ENCODE measurements around the gene H2BW1.
"Not testable (repeated sequence)": the region's sequence is repeated elsewhere in the genome, so short reads cannot be mapped to it uniquely, and the experiment has no call there.

H2BW1 gene, protein sequence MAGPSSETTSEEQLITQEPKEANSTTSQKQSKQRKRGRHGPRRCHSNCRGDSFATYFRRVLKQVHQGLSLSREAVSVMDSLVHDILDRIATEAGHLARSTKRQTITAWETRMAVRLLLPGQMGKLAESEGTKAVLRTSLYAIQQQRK

DNA sequence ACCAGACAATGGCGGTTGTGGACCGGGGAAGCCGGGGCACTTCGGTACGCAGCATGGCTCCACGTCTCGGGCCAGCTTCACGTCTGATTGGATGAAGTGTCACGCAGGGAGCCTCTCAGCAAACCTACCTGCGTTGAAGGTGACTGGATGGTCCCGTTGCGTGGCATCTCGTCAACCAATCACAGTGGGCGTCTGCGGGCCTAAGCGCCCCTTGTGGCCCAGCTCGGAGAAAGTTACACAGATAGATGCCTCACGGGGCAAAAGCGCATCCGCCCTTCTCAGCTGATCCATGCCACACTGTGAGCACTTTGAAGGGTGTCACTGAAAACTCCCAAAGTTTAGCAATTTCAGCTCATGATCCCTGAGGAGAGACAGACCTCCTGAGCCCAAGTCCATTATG, at the start of gene H2BW1:
Gene H2BW1, minus strand, starts transcription at position 103 of the 400 bp plus-strand sequence. CDS start 132 bp downstream, outside the sequence.
- no peak for DNase-seq

DNA sequence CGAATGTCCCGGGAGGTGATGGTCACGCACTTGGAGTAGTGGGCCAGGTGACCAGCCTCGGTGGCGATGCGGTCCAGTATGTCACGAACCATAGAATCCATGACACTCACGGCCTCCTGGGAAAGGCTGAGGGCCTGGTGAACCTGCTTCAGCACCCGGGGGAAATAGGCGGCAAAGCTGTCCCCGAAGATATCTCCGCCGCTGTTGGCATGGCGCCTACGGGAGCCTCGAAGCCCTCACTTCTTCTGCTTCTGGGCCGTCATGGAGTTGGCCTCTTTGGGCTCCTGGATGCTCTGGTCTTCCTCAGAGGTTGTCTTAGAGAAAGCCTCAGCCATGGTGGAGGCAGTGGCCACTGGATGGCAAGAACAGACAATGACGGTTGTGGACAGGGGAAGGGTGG, 49.1 kb upstream of the H2BW1 start:
- not testable (repeated sequence) for DNase-seq

DNA sequence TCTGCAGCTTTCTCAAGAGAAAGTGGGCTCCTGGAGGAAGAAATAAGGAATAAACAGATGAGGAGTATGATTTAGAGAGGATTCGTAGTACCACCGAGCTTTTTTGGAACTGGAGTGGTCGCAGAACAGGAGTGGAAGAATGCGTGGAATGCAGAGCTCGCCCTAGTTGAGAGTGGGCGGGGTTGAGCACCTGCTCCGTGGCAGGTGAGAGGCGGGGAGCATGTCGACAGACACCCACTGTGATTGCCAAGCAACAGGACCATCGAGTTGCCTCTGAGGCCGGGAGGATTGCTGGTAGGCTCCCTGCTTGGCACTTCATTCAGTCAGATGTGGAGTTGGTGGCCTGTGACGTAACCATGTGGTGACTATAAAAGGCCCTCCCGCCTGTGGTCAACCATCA, 41.4 kb upstream of the H2BW1 start:
- not testable (repeated sequence) for DNase-seq

DNA sequence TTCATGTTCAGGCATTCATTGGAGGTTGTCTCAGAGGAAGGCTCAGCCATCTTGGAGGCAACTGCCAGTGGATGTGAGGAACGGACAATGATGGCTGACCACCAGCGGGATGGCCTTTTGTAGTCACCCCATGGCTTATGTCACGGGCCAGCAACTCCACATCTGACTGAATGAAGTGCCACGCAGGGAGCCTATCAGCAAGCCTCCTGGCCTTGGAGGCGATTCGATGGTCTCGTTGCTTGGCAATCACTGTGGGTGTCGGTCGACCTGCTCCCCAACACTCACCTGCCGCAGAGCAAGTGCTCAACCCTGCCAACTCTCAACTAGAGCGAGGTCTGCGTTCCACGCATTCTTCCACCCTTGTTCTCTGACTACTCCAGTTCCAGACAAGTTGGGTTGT, 33.7 kb upstream of the H2BW1 start:
- DNase-seq = no peak

DNA sequence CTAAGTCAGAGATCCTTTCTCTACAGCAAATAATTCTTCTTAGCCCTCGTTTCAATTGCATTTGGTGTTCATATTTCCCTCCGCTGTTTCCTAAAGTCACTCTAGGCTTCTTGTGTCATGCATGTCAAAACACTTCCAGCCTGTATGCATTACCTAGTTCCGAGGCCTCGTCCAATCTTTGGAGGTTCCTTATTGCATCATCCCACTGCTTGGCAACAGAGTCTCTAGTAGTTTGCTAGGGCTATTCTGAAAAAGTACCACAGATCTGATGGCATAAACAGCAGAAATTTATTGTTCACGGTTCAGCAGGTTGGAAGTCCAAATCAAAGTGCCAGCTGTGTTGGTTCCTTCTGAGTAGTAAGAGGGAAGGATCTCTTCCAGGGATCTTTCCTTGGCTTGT, 32.1 kb upstream of the H2BW1 start:
- no peak for DNase-seq

DNA sequence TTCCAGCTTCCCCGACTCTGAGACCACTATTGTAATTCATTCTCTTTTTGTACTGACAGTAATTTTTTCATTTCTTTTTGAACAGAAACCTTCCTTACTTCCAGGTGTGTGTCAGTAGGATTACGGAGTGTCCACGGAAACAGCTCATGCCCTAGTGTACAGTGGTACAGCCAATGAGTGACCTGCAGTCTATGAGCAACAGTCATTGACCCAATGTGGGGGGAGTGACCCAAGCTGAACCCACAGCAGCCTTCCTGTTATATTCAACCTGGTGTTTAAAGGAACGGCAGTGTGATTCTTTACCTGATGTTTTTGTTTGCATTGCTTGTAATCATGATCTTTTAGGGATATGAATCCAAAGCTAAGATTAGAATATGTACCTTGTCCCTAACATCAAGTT, 27.5 kb upstream of the H2BW1 start:
- DNase-seq = no peak

DNA sequence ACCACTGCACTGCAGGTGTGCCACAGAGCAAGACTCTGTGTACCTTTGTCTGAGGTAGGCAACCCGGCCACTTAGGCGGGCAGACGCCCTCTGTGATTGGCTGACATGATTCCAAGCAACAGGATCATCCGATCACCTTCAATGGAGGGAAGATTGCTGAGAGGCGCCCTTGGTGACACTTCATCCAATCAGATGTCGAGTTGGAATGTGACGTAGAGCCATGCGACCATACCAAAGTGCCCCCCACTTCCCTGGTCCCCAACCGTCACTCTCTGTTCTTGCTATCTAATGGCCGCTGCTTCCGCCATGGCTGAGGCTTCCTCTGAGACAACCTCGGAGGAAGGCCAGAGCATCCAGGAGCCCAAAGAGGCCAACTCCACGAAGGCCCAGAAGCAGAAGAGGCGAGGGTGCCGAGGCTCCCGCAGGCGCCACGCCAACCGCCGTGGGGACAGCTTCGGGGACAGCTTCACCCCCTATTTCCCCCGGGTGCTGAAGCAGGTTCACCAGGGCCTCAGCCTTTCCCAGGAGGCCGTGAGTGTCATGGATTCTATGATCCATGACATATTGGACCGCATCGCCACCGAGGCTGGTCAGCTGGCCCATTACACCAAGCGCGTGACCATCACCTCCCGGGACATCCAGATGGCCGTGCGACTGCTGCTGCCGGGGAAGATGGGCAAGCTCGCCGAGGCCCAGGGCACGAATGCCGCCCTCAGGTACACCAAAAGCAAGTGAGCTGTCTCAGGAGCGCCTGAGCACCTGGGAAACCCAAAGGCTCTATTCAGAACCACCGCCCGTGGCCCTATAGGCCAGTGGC, 26.4 kb upstream of the H2BW1 start, which contains the start of gene H2BW2:
Gene H2BW2, plus strand, starts transcription at position 268 of the 817 bp plus-strand sequence. Its CDS starts 39 bp downstream, at position 307.
- no peak for DNase-seq

DNA sequence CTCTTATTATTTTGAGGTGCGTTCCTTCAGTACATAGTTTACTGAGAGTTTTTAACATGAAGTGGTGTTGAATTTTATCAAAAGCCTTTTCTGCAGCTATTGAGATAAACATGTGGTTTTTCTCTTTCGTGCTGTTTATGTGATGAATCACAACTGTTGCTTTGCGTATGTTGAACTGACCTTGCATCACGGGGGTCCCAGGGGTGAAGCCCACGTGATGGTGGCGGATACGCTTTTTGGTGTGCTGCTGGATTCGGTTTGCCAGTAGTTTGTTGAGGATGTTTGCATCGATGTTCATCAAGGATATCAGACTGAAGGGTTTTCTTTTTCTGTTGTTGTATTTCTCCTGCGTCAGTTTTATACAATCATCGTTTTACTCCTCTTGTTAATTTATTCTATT, 4.6 kb upstream of the H2BW1 start:
- no peak for DNase-seq

DNA sequence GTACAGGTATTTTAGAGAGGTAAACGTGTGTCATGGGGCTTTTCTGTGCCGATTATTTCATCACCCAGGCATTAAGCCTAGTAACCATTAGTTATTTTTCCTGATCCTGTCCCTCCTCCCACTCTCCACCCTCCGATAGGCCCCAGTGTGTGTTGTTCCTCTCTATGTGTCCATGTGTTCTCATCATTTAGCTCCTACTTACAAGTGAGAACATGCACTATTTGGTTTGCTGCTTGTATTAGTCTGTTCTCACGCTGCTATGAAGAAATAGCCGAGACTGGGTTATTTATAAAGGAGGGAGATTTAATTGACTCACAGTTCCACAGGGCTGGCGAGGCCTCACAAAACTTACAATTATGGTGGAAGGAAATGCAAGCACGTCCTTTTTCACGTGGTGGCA, 2.1 kb upstream of the H2BW1 start:
- DNase-seq = not testable (repeated sequence)

DNA sequence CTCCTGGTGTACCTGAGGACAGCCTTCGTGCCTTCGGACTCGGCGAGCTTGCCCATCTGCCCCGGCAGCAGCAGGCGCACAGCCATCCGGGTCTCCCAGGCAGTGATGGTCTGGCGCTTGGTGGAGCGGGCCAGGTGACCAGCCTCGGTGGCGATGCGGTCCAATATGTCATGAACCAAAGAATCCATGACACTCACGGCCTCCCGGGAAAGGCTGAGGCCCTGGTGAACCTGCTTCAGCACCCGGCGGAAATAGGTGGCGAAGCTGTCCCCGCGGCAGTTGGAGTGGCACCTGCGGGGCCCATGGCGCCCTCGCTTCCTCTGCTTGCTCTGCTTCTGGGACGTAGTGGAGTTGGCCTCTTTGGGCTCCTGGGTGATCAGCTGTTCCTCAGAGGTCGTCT, 350 bp downstream of the H2BW1 start:
- DNase-seq = no peak

DNA sequence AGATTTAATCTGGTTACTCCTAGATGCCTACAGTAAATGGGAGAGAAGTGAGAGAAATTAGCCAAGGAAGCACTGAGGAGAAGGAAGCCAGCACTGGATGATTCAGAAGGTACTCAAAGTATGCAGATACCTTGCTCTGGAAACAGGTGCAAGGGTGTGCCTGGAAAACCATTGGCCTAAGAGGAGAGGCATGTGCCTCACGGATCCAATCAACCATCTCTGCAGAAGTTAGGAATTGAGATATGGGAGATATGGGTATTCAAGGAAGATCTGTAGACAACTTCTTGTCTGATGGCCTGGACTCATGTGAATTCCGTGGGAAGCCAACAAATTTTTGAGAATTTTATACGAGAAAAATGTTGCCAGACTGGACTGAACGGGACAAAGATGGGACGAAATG, 4.7 kb downstream of the H2BW1 start:
- no peak for DNase-seq

DNA sequence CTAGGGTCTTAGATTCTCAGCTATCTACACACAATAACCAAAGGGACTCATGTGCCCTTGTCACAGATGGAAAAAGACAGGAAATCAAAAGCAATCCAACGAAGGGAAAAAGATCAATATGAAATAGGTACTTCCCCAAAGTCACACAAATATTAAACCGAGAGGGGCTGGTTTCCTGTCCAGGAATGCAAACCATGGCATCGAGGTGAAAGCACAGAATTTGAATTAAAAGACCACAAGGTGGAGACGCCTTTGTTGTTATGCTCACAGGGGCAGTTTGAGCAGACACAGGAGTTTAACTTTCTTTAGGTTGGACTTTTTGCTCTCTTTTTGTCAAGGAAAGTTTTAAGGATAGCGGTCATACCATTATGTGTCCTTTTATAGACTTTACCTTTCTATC, 14.3 kb downstream of the H2BW1 start:
- no peak for DNase-seq

DNA sequence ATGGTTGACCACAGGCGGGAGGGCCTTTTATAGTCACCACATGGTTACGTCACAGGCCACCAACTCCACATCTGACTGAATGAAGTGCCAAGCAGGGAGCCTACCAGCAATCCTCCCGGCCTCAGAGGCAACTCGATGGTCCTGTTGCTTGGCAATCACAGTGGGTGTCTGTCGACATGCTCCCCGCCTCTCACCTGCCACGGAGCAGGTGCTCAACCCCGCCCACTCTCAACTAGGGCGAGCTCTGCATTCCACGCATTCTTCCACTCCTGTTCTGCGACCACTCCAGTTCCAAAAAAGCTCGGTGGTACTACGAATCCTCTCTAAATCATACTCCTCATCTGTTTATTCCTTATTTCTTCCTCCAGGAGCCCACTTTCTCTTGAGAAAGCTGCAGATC, 30.0 kb downstream of the H2BW1 start:
- DNase-seq = not testable (repeated sequence)

DNA sequence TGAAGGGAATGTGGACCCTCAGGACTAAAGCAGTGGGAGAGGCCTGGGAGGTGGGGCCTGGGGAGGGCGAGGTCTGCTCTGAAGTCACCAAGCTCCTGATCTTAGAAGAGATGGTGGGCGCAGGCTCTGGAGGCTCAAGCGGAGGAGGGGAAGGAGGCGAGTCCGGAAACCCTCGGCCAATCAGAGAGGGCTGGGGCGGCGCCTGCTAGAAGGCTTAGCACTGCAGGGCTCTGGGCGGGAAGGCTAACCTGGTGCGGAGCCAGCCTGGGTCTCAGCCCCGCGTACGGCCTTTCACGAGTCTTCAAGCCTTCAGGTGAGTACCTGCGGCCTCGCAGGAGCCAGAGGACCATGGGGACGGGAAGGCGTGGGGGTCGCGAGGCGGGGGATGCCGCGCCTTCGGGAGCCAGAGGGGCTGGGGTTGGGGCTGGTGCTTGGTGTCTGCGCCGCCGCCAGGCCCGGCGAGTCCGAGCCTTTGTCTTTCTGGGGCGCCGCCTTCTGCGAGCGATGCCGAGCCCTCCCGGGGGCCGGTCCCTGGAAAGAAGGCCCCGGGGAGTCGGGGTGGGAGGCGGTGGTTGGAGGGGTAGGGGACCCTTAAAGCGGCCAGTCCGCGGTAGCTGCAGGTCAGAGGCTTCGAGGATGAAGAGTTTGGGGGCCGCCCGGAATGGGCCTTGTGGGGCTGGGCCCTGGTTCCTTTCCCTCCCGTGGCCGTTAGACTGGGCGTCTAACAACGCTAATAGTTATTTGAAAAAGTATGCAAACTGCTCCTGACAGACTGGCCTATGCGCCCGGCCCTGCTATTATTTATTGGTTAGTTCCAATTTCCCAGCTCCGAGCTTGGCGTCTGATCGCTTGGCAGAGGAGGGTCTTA, 50.9 kb downstream of the H2BW1 start, which contains the start of gene TMSB15B:
Gene TMSB15B, plus strand, starts transcription at position 217 of the 868 bp plus-strand sequence.
- not testable (repeated sequence) for DNase-seq
